Measurements from ENCODE around the gene CEP192. TPM values are rescaled to one million over a fixed set of nuclear protein-coding genes. Genes with fewer than 3 reads are reported as not detected.

Gene CEP192
- total RNA-seq, 2 donors from 2014 or later, result 20.1 to 27.2 TPM

DNA sequence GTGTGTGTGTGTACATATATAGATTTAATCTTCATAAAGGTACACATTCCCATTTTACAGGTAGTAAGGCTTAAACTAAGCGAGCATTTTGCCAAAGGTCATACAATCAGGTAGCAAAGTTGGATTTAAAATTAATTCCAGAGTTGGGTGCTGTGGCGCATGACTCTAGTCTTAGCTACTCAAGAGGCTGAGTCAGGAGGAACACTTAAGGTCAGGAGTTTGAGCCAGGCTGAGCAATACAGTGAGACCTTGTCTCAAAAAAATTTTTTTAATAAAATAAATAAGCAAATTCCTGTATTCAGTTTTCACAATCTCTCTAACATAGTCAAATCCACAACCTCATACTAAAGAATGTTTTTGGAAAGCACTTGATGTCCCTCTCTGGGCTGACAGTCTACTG is 115.9 kb downstream of the CEP192 start:
- Histone ChIP-seq H3K36me3 (peaks cover 26% of the 10 kb centered on the region), H3K9me3 (no peaks in the 10 kb centered on the region), H3K27ac (no peak overlapping the region), H3K27me3 (replicated peaks; ENCODE audit: insufficient read depth) (no peaks in the 10 kb centered on the region), H3K4me3 (no peak overlapping the region), H3K4me1 (ENCODE audit: control insufficient read depth in 1 of 2, low read depth in 2 of 2) (no peaks in the 10 kb centered on the region)
- TF ChIP-seq, protein P1, sequence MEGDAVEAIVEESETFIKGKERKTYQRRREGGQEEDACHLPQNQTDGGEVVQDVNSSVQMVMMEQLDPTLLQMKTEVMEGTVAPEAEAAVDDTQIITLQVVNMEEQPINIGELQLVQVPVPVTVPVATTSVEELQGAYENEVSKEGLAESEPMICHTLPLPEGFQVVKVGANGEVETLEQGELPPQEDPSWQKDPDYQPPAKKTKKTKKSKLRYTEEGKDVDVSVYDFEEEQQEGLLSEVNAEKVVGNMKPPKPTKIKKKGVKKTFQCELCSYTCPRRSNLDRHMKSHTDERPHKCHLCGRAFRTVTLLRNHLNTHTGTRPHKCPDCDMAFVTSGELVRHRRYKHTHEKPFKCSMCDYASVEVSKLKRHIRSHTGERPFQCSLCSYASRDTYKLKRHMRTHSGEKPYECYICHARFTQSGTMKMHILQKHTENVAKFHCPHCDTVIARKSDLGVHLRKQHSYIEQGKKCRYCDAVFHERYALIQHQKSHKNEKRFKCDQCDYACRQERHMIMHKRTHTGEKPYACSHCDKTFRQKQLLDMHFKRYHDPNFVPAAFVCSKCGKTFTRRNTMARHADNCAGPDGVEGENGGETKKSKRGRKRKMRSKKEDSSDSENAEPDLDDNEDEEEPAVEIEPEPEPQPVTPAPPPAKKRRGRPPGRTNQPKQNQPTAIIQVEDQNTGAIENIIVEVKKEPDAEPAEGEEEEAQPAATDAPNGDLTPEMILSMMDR (IDR thresholded peaks at IDR 0.05), result no peak
- DNase-seq (ENCODE audit: low spot score) (no peak), ATAC-seq (ENCODE audit: insufficient number of reproducible peaks, low FRiP score, low read depth) (no peak)

DNA sequence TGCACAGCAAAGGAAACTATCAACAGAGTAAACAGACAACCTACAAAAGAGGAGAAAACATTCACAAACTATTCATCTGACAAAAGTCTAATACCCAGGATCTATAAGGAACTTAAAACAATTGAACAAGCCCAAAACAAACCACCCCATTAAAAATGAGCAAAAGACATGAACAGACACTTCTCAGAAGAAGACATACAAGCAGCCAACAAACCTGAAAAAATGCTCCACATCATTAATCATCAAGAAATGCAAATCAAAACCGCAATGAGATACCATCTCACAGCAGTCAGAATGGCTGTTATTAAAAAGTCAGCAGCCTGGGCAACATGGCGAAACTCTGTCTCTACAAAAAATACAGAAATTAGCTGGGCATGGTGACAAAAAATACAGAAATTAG is 117.2 kb downstream of the CEP192 start:
- TF ChIP-seq, protein P1 (IDR thresholded peaks at IDR 0.05), result no peak
- no peaks in the 10 kb centered on the region for H3K4me1 ChIP-seq (ENCODE audit: control insufficient read depth in 1 of 2, low read depth in 2 of 2)
- no peaks in the 10 kb centered on the region for H3K27me3 ChIP-seq (replicated peaks; ENCODE audit: insufficient read depth)
- H3K4me3 ChIP-seq, result no peak overlapping the region
- no peaks in the 10 kb centered on the region for H3K9me3 ChIP-seq
- H3K36me3 ChIP-seq, result peaks cover 16% of the 10 kb centered on the region
- DNase-seq (ENCODE audit: low spot score) (no peak), ATAC-seq (ENCODE audit: insufficient number of reproducible peaks, low FRiP score, low read depth) (no peak)
- H3K27ac ChIP-seq, result no peak overlapping the region

DNA sequence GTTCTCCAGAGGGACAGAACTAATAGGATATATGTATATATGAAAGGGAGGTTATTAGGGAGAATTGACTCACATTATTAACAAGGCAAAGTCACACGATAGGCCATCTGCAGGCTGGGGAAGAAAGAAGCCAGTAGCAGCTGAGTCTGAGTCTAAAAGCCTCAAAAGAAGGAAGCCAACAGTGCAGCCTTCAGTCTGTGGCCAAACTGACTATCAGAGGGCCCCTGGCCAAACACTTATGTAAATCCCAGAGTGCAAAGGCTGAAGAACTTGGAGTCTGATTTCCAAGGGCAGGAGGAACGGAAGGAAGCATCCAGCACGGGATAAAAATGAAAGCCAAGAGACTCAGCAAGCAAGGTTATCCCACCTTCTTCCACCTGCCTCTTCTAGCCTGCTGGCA is 119.4 kb downstream of the CEP192 start:
- Histone ChIP-seq H3K27me3 (replicated peaks; ENCODE audit: insufficient read depth) (no peaks in the 10 kb centered on the region), H3K9me3 (no peaks in the 10 kb centered on the region), H3K36me3 (peaks cover 12% of the 10 kb centered on the region), H3K4me3 (no peak overlapping the region), H3K27ac (no peak overlapping the region), H3K4me1 (ENCODE audit: control insufficient read depth in 1 of 2, low read depth in 2 of 2) (no peaks in the 10 kb centered on the region)
- TF ChIP-seq, protein P1 (IDR thresholded peaks at IDR 0.05), result no peak
- no peak for DNase-seq (ENCODE audit: low spot score)
- no peak for ATAC-seq (ENCODE audit: insufficient number of reproducible peaks, low FRiP score, low read depth)

DNA sequence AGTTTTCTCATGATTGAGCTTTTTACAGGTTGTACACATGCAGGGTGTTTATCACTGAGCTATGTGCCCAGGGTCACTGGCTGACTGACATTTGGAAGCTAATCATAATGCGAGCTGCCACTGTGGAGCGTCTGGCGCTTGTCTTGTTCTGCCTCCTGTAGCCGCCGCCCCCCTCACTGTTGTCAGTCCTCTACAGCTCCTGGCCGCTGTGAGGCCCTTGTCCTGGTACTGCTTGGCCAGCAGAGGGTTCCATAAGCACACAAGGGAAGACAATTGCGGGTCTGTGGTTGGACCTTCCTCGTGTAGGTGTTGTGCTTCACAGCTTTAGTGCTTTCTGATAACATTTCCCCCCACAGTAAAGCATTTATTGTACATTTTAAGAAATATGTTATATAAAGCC is 121.8 kb downstream of the CEP192 start:
- TF ChIP-seq, protein P1 (IDR thresholded peaks at IDR 0.05), result no peak
- Histone ChIP-seq H3K36me3 (peaks cover 19% of the 10 kb centered on the region), H3K27ac (no peak overlapping the region), H3K9me3 (no peaks in the 10 kb centered on the region), H3K4me1 (ENCODE audit: control insufficient read depth in 1 of 2, low read depth in 2 of 2) (no peaks in the 10 kb centered on the region), H3K27me3 (replicated peaks; ENCODE audit: insufficient read depth) (no peaks in the 10 kb centered on the region), H3K4me3 (no peak overlapping the region)
- DNase-seq (ENCODE audit: low spot score) (no peak), ATAC-seq (ENCODE audit: insufficient number of reproducible peaks, low FRiP score, low read depth) (no peak)

DNA sequence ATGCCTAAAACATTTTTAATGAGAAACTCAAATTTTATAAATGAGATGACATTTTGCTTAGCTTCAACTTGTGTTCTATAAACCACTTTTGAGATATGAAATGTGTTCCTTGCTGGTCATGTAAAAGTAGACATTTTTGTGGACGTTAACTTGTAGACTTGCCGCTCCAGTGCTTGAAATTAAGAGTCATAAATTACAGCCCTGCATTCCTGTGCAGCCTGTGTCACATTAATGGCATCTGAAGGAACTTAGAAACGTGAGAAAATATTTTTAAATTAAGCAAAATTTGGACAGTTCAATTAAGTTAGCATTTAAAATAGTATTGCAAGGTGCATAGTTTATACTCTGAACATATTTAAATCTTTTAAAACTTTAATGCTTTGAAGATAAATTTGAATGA is 129.1 kb downstream of the CEP192 start:
- no peak for ATAC-seq (ENCODE audit: insufficient number of reproducible peaks, low FRiP score, low read depth)
- no peak overlapping the region for H3K4me3 ChIP-seq
- no peaks in the 10 kb centered on the region for H3K9me3 ChIP-seq
- H3K36me3 ChIP-seq, result peaks cover 19% of the 10 kb centered on the region
- DNase-seq (ENCODE audit: low spot score), result no peak
- TF ChIP-seq, protein P1 (IDR thresholded peaks at IDR 0.05), result no peak
- no peak overlapping the region for H3K27ac ChIP-seq
- no peaks in the 10 kb centered on the region for H3K27me3 ChIP-seq (replicated peaks; ENCODE audit: insufficient read depth)
- H3K4me1 ChIP-seq (ENCODE audit: control insufficient read depth in 1 of 2, low read depth in 2 of 2), result peaks cover 2 to 9% of the 10 kb centered on the region in 2 donors
